ENCODE data around the gene BABAM2. TPM values are rescaled to one million over a fixed set of nuclear protein-coding genes. Genes with fewer than 3 reads are reported as not detected.
A peak's percentile ranks its signal among the peaks of the same experiment; 100 is the strongest.

The BABAM2 gene
- total and polyA plus RNA-seq, 7 donors: 22.9 to 52.3 (median 25.2) TPM

DNA sequence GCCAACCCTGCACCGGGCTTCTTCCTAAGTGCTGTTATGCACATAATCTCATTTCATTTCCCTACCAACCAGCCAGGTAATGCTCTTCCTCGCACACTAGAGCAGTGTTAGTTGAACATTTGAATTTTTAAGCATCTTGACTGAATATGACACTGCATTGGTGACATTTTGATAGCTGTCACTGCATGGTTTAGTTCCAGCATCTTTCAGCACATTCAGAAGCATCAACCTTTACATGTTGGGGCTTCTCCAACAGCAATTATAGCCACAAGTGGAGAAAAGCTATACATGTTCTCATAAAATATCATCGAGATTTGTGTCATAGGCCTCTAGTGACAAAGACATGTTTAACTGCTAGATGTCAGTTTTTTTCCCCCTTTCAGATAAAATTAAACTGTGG, 272.0 kb downstream of the BABAM2 start:
- H3K36me3 ChIP-seq: no peaks in the 10 kb centered on the region
- peaks cover 0 to 43% (median 39%) of the 10 kb centered on the region in 4 donors for H3K4me1 ChIP-seq
- H3K27me3 ChIP-seq: no peaks in the 10 kb centered on the region
- no peak for TF ChIP-seq POLR2AphosphoS5 (IDR thresholded peaks at IDR 0.05)
- TF ChIP-seq, protein P1, sequence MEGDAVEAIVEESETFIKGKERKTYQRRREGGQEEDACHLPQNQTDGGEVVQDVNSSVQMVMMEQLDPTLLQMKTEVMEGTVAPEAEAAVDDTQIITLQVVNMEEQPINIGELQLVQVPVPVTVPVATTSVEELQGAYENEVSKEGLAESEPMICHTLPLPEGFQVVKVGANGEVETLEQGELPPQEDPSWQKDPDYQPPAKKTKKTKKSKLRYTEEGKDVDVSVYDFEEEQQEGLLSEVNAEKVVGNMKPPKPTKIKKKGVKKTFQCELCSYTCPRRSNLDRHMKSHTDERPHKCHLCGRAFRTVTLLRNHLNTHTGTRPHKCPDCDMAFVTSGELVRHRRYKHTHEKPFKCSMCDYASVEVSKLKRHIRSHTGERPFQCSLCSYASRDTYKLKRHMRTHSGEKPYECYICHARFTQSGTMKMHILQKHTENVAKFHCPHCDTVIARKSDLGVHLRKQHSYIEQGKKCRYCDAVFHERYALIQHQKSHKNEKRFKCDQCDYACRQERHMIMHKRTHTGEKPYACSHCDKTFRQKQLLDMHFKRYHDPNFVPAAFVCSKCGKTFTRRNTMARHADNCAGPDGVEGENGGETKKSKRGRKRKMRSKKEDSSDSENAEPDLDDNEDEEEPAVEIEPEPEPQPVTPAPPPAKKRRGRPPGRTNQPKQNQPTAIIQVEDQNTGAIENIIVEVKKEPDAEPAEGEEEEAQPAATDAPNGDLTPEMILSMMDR (IDR thresholded peaks at IDR 0.05): no peak
- no peak overlapping the region for H3K4me3 ChIP-seq
- peak overlapping the region in 3 of 4 donors; percentile 71 to 86 (median 82) for H3K27ac ChIP-seq
- no peak for DNase-seq
- intact Hi-C loops (cut with DNase I): loop anchor here (5.0 to 10.0 kb wide), 2 partner anchors 270 to 388 kb away; partner anchors contain the start of genes BABAM2, MRPL33 and RBKS
- no peaks in the 10 kb centered on the region for H3K9me3 ChIP-seq
- WGBS, 2 donors: 93% methylated on average over 3 of the region's 3 CpGs

DNA sequence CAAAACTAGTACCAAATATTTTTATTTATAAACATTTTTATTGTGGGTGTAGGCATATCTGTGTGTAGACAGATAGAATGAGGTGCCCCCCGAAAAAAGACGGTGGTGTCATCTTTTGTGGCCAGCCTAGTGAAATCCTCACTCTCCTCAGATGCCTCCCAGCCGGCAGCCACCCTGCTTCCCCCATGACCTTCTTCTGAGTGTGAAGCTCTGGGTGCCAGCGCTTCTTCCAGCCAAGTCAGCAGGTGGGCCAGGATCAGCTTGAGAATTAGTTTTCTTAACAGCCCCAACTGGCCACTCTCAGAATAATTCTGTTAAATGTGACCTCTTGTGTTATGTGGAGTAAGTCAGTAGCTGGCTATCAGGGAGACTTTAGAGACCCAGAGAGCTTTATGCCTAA, 272.5 kb downstream of the BABAM2 start:
- DNase-seq: no peak
- 92 to 97% methylated on average over 4 of the region's 4 CpGs for WGBS, 2 donors
- H3K4me3 ChIP-seq: no peak overlapping the region
- H3K27ac ChIP-seq: peak overlapping the region in 3 of 4 donors; percentile 71 to 86 (median 82)
- peaks cover 0 to 43% (median 39%) of the 10 kb centered on the region in 4 donors for H3K4me1 ChIP-seq
- no peaks in the 10 kb centered on the region for H3K9me3 ChIP-seq
- no peaks in the 10 kb centered on the region for H3K27me3 ChIP-seq
- no peaks in the 10 kb centered on the region for H3K36me3 ChIP-seq
- intact Hi-C loops (cut with DNase I): loop anchor here (5.0 to 10.0 kb wide), 2 partner anchors 271 to 388 kb away; partner anchors contain the start of genes BABAM2, MRPL33 and RBKS
- TF ChIP-seq POLR2A (IDR thresholded peaks at IDR 0.05) (no peak), EP300 (IDR thresholded peaks at IDR 0.05) (no peak), POLR2AphosphoS5 (IDR thresholded peaks at IDR 0.05) (no peak)
- TF ChIP-seq, protein P1 (IDR thresholded peaks at IDR 0.05): no peak

DNA sequence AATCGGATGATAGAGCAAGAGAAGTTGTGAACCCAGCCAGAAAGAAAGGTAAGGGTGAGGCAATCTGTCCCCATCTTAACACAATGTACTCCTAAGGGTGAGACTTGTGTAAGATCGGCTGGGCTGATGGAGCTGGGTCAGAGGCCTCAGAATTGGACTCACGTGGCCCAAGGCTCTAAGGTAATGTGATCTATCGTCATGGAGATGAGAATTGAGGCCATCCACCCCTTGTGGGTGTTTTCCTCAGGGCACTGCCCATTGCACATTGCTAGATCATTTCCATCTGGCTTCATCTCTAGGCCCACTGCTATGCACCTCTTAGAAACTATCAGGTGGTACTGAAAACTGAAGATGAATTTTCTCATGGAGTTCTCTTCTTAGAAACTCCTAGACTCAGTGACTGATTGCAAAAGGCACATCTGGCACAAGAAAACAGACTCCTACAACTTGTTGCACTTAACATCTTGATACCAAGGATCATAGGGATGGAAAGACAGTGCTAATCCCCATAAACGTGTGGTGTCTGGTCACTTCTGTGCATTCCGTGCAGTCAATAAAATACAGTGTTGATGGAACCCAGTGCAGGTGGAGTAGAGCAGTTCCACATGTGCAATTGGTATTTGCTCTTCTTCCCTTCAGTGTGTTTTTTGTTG, 273.2 kb downstream of the BABAM2 start:
- no peak for TF ChIP-seq POLR2A (IDR thresholded peaks at IDR 0.05)
- TF ChIP-seq EP300 (IDR thresholded peaks at IDR 0.05): no peak
- TF ChIP-seq, protein P1 (IDR thresholded peaks at IDR 0.05): no peak
- no peak for TF ChIP-seq POLR2AphosphoS5 (IDR thresholded peaks at IDR 0.05)
- H3K9me3 ChIP-seq: no peaks in the 10 kb centered on the region
- 84 to 88% methylated on average over 6 of the region's 6 CpGs for WGBS, 2 donors
- peak overlapping the region; percentile 51 to 86 (median 76) for H3K27ac ChIP-seq
- intact Hi-C loops (cut with DNase I): loop anchor here (2.0 to 10.0 kb wide), 3 partner anchors 235 to 389 kb away; partner anchors contain the start of genes BABAM2, MRPL33 and RBKS
- H3K27me3 ChIP-seq: no peaks in the 10 kb centered on the region
- peaks cover 0 to 43% (median 39%) of the 10 kb centered on the region in 4 donors for H3K4me1 ChIP-seq
- H3K36me3 ChIP-seq: no peaks in the 10 kb centered on the region
- H3K4me3 ChIP-seq: peak overlapping the region in 1 of 4 donors; percentile 3
- peak; percentile 63 for DNase-seq

DNA sequence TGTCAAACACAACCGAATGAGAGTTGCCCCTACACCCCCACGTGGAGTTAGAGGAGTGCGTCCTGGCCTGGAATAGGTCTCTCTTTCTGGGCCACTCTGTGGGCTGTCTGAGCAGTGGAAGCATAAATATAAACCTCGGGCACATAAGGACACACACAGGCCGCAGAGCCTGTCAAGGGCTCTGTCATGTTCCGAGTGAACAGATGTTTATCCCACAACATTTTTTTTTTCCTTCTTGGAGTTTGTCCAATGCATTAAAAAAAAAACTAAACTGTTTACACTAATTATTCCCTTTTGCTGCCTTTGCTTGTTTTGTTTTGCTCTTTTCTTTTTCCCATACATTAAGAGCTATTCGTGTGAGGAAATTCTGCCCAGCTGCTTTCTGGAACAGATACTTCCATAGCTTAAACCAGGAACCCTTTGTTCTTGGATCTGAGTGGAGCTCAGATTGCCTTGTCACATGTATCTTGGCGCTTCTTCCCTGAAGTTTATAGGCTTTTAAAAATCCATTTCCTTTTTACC, 273.8 kb downstream of the BABAM2 start:
- Histone ChIP-seq H3K36me3 (no peaks in the 10 kb centered on the region), H3K27me3 (no peaks in the 10 kb centered on the region), H3K4me3 (peak overlapping the region in 1 of 4 donors; percentile 3), H3K27ac (peak overlapping the region; percentile 51 to 86 (median 76)), H3K4me1 (peaks cover 0 to 43% (median 39%) of the 10 kb centered on the region in 4 donors), H3K9me3 (no peaks in the 10 kb centered on the region)
- intact Hi-C loops (cut with DNase I): loop anchor here (2.0 to 10.0 kb wide), 3 partner anchors 234 to 390 kb away; partner anchors contain the start of genes BABAM2, MRPL33 and RBKS
- DNase-seq: peak; percentile 67
- WGBS, 2 donors: 26 to 64% methylated on average over 8 of the region's 8 CpGs
- TF ChIP-seq, protein P1 (IDR thresholded peaks at IDR 0.05): no peak
- TF ChIP-seq POLR2A (IDR thresholded peaks at IDR 0.05): no peak
- TF ChIP-seq POLR2AphosphoS5 (IDR thresholded peaks at IDR 0.05): peak; percentile 29 to 72 (median 60)
- peak in 2 of 4 donors; percentile 34 to 86 for TF ChIP-seq EP300 (IDR thresholded peaks at IDR 0.05)

Measured in sigmoid colon (tissue), 7 donors.